MV-4-11 (cell line): ENCODE measurements around the gene CTSF.
A peak's percentile ranks its signal among the peaks of the same experiment; 100 is the strongest.
"Not testable (repeated sequence)": the region's sequence is repeated elsewhere in the genome, so short reads cannot be mapped to it uniquely, and the experiment has no call there.

Experiments used
- DNase-seq: peaks from one replicate; lab custom pipeline; 2025; lab: John Stamatoyannopoulos, UW

The CTSF gene

GRCh38 chr11:66559142-66559865 lies 9.1 kb downstream of the CTSF start:
- no peak for DNase-seq

DNA sequence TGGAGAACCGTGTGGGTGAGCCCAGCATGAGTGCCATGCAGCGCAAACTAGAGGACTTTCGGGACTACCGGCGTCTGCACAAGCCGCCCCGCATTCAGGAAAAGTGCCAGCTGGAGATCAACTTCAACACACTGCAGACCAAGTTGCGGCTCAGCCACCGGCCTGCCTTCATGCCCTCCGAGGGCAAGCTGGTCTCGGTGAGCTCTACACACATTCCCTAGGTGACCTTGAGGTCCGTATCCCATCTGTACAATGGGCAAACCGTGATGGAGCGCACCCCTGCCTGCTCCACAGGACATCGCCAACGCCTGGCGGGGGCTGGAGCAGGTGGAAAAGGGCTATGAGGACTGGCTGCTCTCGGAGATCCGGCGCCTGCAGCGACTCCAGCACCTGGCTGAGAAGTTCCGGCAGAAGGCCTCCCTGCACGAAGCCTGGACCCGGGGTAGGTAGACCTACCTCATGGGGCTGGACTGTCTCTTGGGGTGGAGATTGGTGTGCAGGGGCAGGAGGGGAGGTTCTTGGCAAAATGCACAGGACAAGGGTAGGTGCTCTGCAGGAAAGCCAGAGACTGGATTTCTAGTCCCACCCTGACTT lies 10.6 kb downstream of the CTSF start:
- DNase-seq, result no peak

DNA sequence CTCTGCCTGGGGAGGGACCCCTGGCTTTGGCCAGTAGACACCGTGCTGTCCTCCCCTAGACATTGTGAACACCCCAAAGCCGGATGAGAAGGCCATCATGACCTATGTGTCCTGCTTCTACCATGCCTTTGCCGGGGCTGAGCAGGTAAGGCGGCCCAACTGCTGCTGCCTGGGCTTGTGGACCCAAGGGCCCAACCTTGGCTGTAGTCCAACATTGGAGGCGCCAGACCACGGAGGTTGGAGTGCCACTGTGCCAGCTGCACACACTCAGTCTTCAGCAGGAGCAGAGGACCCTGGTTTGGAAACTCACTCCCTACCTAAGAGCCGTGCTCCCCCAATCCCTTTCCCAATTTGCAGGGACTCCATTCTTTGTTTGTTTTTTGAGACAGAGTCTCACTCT lies 12.3 kb downstream of the CTSF start:
- DNase-seq, result no peak

- no peak for DNase-seq
Observed at GRCh38 chr11:66555416-66555815, 13.0 kb downstream of the CTSF start.

DNA sequence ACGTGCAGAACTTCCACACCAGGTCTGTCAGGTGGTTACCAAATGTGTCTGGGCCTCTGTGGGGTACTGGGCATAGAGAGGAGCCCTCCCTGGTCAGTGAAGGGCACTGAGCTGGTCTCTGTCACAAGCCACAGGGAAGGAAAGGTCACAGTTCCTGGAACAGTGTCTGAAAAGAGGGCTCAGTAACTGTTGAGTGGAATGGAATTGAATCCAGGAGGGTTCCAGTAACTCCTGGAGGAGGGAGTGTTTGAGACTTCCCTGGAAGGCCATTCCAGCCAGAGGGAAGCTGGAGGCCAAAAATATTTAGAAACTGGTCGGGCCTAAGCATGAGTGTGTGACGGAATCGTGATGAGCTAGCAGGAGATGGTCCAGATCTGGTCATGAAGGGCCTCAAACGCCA lies 13.8 kb downstream of the CTSF start:
- DNase-seq, result no peak

DNA sequence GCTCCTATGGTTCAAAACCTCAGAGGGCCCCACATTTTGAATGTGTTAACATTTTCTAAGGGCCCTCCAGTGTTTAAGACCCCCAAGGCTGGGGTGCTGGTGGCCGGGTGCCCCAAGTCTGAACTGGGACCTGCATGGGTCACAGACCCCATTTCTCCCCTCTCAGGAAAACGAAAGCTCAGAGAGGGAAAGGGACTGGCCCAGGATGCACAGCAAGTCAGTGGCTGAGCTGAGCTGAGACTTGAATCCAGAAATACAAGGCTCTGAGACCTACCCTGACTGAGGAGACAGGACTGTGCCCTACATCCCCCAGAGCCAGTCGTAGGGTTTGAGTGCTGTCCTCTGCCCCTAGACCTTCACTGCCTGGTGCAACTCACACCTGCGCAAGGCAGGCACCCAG lies 17.5 kb downstream of the CTSF start:
- no peak for DNase-seq

- DNase-seq, result no peak
Observed at GRCh38 chr11:66549696-66550095, 18.7 kb downstream of the CTSF start.

DNA sequence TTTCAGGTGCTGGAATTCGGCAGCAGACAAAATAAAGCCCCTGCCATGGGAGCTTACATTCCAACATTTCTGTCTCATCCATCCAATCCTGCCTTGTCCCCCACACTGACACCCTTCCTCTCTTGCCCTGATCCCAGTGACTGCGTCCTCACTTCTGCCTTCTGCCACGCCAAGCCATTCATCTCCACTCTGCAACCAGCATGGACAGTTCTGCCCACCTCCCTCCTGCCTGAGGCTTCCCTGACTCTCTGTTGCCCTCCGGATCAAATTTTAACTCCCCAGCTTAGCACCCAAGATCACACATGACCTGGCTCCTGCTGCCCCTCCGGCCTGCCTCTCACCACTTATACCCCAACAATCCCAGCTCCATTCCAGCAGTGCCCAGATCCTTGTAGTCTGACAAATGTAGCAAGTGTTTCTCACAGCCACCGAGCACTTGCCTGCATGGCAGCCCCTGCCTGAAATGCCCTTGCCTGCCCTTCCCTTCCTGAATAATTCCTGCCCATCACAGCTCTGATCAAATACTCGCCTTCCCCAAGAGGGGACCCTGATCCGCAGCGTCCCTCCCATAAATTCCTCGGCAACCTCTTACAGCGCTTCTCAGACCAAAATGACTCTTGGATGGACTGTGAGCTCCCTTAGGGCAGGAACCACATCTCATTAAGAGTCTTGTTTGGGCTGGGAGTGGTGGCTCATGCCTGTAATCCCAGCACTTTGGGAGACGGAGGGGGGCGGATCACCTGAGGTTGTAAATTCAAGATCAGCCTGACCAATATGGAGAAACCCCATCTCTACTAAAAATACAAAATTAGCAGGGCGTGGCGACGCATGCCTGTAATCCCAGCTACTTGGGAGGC lies 19.4 kb downstream of the CTSF start:
- no peak for DNase-seq

GRCh38 chr11:66548041-66548440 lies 20.4 kb downstream of the CTSF start:
- no peak for DNase-seq

DNA sequence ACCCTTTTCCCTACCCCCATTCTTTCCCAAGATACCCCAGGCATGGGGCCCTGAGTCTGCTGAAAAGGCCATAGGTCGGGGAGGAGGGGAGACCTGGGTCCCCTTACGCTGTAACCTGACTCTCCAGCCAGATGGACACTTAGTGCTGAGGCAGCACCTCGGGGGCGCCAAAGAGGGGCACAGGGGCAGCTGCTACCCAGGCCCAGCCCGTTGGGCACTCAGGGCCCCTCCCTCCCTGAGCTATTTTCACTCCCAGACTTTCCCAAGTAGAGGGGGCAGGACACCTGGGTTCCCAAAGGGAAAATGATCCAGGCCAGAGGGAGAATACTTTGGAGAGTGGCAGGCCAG lies 20.8 kb downstream of the CTSF start:
- no peak for DNase-seq

DNA sequence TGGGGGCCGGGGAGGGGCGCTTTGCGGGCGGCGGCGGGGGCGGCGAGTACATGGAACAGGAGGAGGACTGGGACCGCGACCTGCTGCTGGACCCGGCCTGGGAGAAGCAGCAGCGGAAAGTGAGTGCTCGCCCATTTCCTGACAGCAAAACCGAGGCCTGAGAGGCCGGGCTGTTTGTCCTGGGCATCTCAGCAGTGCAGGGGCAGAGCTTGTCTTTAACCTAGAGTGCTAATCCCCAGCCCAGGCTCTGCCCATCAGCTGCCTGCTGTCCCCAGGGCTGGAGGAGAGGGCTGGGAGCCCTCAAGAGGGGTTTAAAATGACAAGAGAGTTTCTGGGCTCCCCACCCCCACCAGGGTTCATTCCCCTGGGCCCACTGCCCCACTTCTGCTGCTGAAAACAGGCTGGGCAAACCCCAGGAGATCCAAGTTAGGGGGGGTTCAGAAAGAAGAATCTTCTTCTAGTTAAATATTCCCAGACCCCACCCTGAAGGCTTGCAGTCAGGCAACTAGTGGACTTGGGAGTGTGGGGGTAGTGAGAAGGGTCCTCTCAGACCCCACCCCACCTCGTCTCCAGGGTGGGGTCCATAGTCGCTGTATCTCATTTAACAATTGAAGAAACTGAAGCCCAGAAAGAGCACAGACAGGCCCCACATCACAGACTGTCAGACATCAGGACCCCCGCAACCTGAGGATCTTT lies 21.3 kb downstream of the CTSF start:
- no peak for DNase-seq

DNA sequence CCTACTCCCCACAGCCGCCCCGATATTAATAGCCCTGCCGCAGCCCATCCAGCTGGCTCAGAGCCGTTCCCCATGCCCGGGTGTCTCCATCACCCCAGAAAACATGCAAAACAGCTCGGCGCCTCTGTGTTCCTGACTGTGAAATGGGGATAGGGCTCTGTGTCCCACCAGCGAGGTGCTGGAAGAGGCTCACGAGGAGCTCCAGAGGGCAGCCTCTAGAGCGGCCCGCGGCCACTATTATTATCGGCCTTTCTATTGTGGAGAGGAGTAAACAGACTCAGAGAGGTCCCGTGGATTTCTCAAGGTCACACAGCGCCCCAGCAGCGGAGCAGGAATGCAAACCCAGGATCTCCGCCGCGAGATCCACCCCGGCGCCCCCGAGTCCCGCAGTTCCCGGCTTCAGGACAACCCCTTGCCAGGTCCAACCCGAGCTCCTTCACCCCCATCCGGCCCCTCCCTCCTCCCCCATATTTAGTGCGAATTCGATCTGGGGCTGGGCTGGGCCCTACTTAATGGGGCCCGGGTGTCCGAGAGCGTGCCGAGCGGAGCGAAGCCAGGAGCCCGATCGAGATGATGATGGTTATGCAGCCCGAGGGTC lies 21.9 kb downstream of the CTSF start, which contains the start of gene ACTN3:
Gene ACTN3 (plus strand): TSS at position 536 of the 598 bp plus-strand sequence. CDS start 35 bp downstream, at position 571.
- no peak for DNase-seq

GRCh38 chr11:66545701-66546367 lies 22.6 kb downstream of the CTSF start, which contains the start of gene ZDHHC24:
Gene ZDHHC24 (minus strand): TSS chr11:66546048. CDS start chr11:66546003, 45 bp downstream.
- peak; percentile 96 for DNase-seq

DNA sequence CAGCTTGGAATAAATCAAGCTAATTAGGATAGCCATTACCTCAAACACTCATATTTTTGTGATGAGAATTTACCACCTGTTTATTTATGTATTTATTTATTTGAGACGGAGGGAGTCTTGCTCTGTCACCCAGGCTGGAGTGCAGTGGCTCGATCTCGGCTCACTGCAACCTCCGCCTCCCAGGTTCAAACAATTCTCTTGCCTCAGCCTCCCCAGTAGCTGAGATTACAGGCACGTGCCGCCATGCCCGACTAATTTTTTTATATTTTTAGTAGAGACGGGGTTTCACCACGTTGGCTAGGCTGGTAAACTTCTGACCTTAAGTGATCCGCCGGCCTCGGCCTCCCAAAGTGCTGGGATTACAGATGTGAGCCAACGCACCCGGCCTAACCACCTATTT lies 23.5 kb downstream of the CTSF start:
- not testable (repeated sequence) for DNase-seq

GRCh38 chr11:66543263-66544107 lies 24.9 kb downstream of the CTSF start:
- DNase-seq, result peak; percentile 52

- DNase-seq, result no peak
Observed at GRCh38 chr11:66542362-66542761, 26.0 kb downstream of the CTSF start.

GRCh38 chr11:66541892-66542291 lies 26.5 kb downstream of the CTSF start:
- no peak for DNase-seq

- DNase-seq, result peak; percentile 36
Observed at GRCh38 chr11:66540598-66540997, 27.8 kb downstream of the CTSF start.

DNA sequence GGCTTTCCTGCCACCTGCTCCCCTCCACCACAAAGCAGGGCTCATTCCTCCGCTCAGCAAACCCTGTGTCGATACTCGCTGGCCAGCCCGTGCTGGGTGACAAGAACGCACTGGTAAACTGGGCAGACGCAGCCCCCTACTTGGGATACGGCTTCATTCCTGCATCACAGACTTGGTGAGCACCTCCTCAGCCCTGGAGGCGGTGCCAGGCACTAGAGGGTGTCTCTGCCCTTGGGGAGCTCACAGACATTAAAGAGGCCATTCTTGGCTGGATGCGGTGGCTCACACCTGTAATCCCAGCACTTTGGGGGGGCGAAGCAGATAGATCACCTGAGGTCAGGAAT lies 28.6 kb downstream of the CTSF start:
- DNase-seq, result no peak

GRCh38 chr11:66539170-66539869 lies 29.1 kb downstream of the CTSF start:
- DNase-seq, result no peak
